Mesenteric fat pad (tissue), 1 donor: ENCODE results near the gene SND1. TPM values are rescaled to one million over a fixed set of nuclear protein-coding genes. Genes with fewer than 3 reads are reported as not detected.

ENCODE experiments used
- DNase-seq: peaks from one replicate; pipeline ENCODE4 v3.0.0-alpha.2; 2020; ENCODE audit warnings: low spot score
- total RNA-seq: library from RNA; stranded (reverse); fragmentation: NEBNext Ultra II Directional; extraction: Animal tissue kit (Norgen Biotek cat#: 25700); gene quantifications from one replicate; pipeline ENCODE4 v1.2.1, GENCODE V29; 2021
- donor health status: DM: yes; HTN: yes; CAD: no.

The SND1 gene
- total RNA-seq, 1 donor from 2014 or later = 193 TPM

DNA sequence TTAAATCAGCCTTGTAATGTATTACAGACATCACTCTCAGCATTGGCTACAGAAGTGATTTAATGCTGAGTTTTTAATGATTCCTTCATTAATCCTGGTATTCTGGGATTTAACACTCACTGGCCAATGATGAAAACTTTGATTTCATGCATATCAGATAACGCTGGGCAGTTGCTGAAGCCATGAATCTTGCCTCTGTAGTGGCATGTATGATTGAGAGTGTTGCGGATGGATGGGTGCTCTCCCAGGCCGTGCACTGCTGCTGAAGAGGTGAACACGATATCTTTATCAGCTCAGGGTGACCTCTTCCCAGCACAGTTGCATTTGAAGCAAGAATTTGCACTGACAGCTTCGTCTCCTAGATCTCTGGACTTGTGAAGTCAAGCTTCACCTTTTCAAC, 210.5 kb downstream of the SND1 start:
- no peak for DNase-seq

DNA sequence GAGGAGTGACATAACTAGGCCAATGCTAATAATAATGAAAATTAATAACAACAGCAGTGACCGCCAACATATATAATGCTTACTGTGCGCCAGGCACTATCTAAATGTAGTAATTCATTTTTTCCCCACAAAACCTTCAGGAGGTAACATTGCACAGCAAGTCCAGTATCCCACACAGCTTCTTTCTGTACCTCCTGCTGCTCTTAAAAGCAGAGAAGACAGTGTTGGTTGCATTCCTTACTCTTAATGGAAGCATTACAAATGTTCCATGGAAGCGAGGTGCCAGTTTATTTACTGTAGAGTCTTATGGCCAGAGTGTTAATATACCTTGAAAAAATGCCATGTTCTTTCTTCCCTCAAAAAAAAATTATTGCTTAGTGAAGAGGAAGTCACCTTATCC, 211.1 kb downstream of the SND1 start:
- no peak for DNase-seq

DNA sequence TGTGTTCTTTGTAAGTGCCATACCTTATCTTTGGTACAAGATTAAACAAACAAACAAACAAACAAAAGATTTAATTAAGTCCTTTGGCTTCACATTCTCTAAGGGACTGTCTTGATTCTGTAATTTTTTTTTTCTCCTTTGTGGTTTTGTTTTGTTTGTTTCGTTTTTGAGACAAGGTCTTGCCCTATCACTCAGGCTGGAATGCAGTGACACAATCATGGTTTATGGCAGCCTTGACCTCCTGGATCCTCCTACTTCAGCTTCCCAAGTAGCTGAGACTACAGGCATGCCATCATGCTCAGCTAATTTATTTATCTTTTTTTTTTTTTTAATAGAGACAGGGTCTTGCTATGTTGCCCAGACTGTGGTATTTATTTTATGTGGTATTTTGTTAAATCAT, 213.5 kb downstream of the SND1 start:
- DNase-seq = no peak

GRCh38 chr7:127870231-127870907, 218.4 kb downstream of the SND1 start:
- no peak for DNase-seq

- DNase-seq = no peak
Measured at GRCh38 chr7:127871226-127871625, 219.2 kb downstream of the SND1 start.

DNA sequence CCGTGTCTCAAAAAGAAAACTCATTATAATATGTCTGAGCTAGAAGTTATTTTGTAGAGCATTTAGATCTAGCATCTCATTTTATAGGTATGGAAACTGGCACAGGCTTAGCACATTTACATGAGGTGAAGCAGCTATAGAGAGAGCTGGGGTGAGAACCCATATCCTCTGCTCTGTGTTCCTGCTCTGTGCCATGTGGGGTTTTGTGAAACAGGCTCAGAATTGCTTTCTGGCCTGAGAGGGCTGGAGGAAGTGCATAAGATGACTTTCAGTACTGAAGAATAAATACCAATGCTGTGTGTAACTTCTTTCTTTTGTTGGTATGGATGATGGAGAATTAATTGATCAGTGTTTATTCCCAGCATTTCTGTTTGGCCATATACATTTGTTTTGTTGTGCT, 220.1 kb downstream of the SND1 start:
- no peak for DNase-seq

- no peak for DNase-seq
Measured at GRCh38 chr7:127873151-127873550, 221.2 kb downstream of the SND1 start.

DNA sequence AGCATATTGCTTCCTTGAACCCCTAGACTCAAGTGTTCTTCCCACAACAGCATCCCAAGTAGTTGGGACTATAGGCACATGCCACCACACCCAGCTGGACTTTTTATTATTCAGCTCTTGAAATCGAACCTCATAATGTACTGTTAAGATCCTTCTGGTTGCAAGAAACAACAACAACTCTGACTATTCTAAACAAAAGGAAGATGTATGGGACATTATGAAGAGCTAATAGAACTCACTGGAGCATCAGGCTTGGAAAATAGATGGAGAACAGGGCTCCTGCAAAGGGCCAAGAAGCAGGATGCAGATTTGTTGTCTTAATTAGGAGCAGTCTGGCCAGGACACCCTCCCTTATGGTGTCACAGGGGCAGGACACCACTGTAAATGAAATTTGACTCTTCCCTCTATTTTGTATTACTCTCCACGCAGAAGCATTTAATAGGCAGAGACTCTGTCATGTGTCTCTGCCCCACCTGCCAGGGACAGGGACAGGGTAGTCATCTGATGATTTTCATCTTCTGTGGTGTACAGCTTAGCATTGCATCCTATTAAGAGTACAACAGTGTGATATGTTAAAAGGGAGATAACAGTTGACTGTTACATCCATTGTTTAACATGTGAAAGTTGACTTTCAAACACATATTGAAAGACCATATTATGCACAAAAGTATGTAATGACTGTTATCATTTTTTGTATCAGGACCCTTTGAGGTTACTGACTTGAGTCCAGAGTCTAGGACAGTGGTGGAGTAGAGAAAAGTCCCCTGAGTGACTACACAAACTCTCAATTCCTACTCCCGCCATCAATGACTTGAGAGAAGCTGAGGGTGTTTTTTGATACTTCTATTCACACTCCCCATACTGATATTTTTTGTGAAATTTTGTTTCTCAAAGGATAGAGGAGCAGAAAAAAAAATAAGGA, 222.0 kb downstream of the SND1 start:
- DNase-seq = no peak

GRCh38 chr7:127874951-127875608, 223.1 kb downstream of the SND1 start:
- DNase-seq = no peak

DNA sequence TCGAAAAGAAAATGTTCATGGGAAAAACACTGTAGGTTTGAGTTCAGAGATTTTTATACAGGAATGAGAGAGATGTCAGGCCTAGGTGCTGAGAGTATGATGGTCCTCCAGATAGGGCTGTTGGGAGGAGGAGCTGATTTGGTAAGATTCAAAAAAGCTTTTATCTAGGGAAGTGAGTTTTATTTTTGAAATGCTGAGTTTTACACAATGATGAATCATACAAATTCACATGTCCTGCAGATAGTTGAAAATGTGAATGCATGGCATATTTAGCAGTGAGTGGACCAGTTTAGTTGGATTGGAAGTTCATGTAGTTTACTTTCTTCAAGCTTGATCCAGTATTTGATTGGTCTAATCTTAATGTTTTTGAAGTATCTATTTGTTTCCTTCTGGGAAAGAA, 224.4 kb downstream of the SND1 start:
- no peak for DNase-seq

DNA sequence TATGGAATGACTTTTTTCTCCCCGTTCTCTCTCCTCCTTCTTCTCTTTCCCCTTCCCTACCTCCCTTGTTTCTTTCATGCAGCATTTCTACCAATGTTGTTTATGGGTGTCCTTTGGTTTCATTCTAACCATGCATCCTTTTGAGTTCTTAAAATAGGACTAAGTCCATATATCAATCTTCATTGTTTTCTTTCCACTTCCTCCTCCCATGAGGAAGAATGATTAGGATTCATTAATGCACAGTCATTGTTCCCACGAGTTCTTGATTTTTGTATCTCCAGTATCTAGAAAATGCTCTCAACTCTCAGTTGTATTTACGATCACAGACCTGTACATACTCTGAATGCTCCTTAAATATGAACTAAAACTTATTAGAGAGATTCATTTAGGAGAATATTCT, 226.0 kb downstream of the SND1 start:
- DNase-seq = no peak

DNA sequence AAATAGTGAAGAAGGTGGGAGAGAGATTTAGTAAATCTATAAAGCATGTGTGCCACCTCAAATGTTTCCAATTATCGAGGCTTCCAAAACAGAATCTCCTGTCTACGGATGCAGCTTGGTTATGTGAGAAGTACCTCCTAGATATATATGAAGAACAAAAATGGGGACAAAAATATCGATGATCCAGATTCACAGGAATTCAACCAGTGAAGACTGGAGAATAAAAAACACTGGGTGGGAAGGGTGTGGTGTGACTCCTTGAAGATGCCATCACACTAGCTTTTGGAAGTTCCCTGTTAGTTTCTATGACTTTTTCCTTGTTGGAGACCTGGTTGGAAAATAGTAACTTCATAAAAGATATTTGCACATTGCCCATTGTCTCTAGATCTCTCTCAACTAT, 226.8 kb downstream of the SND1 start:
- no peak for DNase-seq

GRCh38 chr7:127879436-127879835, 227.4 kb downstream of the SND1 start:
- DNase-seq = no peak

DNA sequence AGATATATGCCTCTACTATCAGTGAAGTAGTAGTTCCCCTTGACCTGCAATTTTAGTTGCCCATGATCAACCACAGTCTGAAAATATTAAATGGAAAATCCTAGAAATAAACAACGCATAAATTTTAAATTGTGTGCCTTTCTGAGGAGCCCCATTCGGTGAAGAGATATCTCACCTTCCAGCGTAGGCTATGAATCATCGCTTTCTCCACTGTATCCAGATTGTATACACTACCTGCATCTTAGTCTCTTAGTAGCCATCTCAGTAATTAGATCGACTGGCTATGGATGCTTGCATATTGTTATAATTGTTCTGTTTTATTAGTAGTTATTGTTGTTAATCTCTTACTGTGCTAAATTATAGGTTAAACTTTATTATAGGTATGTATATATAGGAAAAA, 227.9 kb downstream of the SND1 start:
- DNase-seq = no peak

DNA sequence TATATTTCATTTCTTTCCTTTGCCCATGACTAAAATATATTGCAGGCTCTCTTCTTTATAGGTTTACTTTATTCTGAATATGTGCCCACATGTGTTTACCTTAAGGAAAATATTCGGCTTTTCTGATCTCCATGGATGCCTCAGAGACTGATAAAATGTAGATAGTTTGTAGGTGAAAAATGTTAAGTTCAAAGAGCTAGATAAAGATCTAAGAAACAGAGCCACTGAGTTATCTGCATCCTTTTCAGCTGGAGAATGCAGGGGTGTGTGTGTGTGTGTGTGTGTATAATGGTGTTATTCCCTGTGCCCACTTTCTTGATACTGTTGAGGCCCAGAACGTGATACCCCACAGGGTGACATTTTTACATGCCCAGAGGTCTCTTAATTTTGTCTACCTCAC, 228.5 kb downstream of the SND1 start:
- no peak for DNase-seq

DNA sequence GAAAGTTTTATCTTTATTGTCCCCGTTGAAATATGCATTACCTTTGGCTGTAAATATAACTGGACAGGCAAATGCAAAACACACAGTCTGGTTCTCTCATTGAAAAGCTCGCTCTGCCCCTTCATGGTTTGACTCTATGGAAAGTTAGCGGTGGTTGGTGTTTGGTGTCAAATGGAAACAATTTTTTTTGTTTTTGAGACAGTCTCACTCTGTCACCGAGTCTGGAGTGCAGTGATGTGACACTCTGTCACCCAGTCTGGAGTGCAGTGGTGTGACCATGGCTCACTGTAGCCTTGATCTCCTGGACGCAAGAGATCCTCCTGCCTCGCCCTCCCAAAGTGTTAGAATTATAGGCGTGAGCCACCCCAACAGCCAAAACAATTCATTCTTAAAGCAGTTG, 229.6 kb downstream of the SND1 start:
- no peak for DNase-seq

- no peak for DNase-seq
Measured at GRCh38 chr7:127882313-127882920, 230.4 kb downstream of the SND1 start.

GRCh38 chr7:127884066-127884559, 232.1 kb downstream of the SND1 start:
- DNase-seq = no peak

DNA sequence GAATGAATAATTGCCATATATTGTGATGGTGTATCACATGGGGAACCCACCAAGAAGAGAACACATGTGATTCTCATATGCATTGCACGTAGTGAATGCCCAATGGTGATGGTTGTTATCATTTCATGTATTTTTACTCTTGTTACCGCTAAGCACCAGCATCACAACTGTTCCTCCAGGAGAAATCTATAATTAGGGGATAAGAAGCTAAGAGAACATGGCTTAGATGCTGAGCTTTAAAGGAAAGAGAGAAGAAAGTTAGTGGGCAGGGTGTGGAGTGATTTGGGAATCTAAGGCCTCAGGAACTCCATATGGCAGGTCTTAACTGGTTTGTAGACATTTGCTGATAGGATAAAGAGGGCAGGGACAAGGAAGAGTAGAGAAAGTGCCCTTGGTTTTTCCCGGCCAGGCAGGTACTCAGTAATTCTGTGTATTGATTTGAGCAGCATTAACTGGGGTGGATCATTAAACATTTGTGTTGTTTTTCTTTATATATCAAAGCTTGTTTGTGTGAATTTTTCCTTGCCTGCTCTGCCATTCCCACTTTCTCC, 233.3 kb downstream of the SND1 start:
- DNase-seq = no peak

DNA sequence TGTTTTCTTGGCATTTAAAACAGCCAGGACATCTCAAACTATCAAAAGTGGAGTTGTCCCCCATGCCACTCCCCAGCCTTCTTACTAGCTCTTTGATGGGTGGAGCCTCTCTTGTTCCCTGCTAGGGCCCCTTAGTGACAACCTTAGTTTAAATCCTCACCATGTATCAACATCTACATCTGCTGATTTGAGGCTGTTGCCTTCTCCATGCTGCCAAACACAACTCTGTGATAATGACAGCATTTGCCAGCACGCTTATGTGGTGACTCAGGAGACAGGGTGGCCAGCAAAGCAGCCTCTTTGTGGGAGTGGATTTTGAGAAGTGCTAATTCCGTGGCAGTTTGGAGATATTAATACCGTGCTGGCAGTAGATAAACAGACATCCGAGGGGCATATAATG, 233.8 kb downstream of the SND1 start:
- DNase-seq = no peak

DNA sequence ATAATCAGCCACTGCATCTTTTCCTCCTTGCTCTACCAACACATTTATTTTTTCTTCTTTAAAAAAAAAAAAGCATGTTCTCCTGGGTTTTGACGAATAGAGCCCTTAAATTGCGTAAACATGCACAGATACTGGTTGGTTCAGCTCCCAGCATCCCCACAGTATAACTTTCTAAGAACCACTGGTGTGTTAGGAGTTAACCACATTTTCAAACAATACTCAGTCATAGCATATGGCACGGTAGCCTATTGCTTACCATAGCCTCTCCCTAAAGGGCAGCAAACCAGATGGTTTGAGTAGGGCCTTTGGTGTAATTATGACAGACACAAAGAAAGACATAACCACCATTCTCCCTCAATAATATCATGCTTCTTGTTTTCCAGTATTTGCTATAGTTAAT, 234.3 kb downstream of the SND1 start:
- DNase-seq = no peak
